Lower lobe of right lung (tissue), 2 donors: ENCODE measurements around the gene GOLGA3. TPM values are rescaled to one million over a fixed set of nuclear protein-coding genes. Genes with fewer than 3 reads are reported as not detected.
"Not testable (repeated sequence)": the region's sequence is repeated elsewhere in the genome, so short reads cannot be mapped to it uniquely, and the experiment has no call there.

Experiments used
- ATAC-seq, 2 donors: fragments of 200-7000 bp; cut with Tn5 transposase; one replicate each; pipeline ENCODE4 v1.9.1; 2020 to 2022; ENCODE audit warnings: mild to moderate bottlenecking in 2 of 2, moderate library complexity in 2 of 2
- DNase-seq: peaks from one replicate; pipeline ENCODE4 v3.0.0-alpha.2; 2020
- H3K27ac ChIP-seq: fragments of 200-600 bp; one replicate; pipeline ENCODE4 v1.8.0; 2022
- H3K27me3 ChIP-seq: fragments of 200-600 bp; one replicate; pipeline ENCODE4 v1.8.0; 2022; ENCODE audit warnings: low read depth
- H3K36me3 ChIP-seq: fragments of 200-600 bp; one replicate; pipeline ENCODE4 v1.8.0; 2022; ENCODE audit warnings: mild to moderate bottlenecking
- H3K4me1 ChIP-seq: fragments of 200-600 bp; one replicate; pipeline ENCODE4 v1.8.0; 2022
- H3K4me3 ChIP-seq: fragments of 200-600 bp; one replicate; pipeline ENCODE4 v1.8.0; 2022; ENCODE audit warnings: mild to moderate bottlenecking
- H3K9me3 ChIP-seq: fragments of 200-600 bp; one replicate; pipeline ENCODE4 v1.8.0; 2022
- intact Hi-C: fragments of 100-400 bp; cut with DNase I; formaldehyde crosslinking; loops from one replicate; pipeline ENCODE4 v1.11.0; 2022
- total RNA-seq: library from RNA; stranded (reverse); fragmentation: NEBNext Ultra II Directional; extraction: Animal tissue kit (Norgen Biotek cat#: 25700); gene quantifications from one replicate; pipeline ENCODE4 v1.2.1, GENCODE V29; 2021
- TF ChIP-seq, protein P1 (sequence below): fragments of 200-600 bp; IDR thresholded peaks from one replicate; pipeline ENCODE4 v1.8.0; 2022; ENCODE audit warnings: antibody characterized with exemption, mild to moderate bottlenecking
- donor health status: DM: no; HTN: yes; CAD: no; lungs with severe emphysema.

GOLGA3 gene
- total RNA-seq, 1 donor from 2014 or later = 59.7 TPM

GRCh38 chr12:132783917-132784531, 44.6 kb downstream of the GOLGA3 start:
- Histone ChIP-seq H3K4me1 (no peaks in the 10 kb centered on the region), H3K27me3 (no peaks in the 10 kb centered on the region), H3K4me3 (no peak overlapping the region), H3K36me3 (peaks cover 91% of the 10 kb centered on the region), H3K9me3 (no peaks in the 10 kb centered on the region), H3K27ac (no peak overlapping the region)
- ATAC-seq (peak in 1 of 2 donors; percentile 6), DNase-seq (no peak)
- intact Hi-C loops = no loop called here
- TF ChIP-seq, protein P1, sequence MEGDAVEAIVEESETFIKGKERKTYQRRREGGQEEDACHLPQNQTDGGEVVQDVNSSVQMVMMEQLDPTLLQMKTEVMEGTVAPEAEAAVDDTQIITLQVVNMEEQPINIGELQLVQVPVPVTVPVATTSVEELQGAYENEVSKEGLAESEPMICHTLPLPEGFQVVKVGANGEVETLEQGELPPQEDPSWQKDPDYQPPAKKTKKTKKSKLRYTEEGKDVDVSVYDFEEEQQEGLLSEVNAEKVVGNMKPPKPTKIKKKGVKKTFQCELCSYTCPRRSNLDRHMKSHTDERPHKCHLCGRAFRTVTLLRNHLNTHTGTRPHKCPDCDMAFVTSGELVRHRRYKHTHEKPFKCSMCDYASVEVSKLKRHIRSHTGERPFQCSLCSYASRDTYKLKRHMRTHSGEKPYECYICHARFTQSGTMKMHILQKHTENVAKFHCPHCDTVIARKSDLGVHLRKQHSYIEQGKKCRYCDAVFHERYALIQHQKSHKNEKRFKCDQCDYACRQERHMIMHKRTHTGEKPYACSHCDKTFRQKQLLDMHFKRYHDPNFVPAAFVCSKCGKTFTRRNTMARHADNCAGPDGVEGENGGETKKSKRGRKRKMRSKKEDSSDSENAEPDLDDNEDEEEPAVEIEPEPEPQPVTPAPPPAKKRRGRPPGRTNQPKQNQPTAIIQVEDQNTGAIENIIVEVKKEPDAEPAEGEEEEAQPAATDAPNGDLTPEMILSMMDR = no peak

DNA sequence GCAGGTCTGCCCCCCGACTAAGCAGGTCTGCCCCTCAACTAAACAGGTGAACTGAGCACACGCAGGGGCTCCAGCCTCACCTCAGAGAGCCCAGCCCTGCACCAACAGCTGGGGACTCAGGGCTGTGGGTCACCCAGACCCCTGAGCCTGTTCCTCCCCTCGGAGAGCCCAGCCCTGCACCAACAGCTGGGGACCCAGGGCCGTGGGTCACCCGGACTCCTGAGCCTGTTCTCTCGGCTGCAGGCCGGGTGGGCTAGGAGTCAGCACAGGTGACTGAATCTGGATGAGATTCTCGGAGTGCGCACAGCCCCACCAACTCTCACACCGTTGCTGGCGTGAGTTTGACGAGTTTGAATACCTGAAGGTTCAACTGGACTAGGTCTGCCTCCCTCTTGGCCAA, 46.7 kb downstream of the GOLGA3 start:
- Histone ChIP-seq H3K36me3 (peaks cover 98% of the 10 kb centered on the region), H3K4me1 (peaks cover 7% of the 10 kb centered on the region), H3K27ac (no peak overlapping the region), H3K9me3 (no peaks in the 10 kb centered on the region), H3K27me3 (no peaks in the 10 kb centered on the region), H3K4me3 (no peak overlapping the region)
- intact Hi-C loops = no loop called here
- ATAC-seq (peak in 1 of 2 donors; percentile 7), DNase-seq (no peak)
- TF ChIP-seq, protein P1 = no peak

DNA sequence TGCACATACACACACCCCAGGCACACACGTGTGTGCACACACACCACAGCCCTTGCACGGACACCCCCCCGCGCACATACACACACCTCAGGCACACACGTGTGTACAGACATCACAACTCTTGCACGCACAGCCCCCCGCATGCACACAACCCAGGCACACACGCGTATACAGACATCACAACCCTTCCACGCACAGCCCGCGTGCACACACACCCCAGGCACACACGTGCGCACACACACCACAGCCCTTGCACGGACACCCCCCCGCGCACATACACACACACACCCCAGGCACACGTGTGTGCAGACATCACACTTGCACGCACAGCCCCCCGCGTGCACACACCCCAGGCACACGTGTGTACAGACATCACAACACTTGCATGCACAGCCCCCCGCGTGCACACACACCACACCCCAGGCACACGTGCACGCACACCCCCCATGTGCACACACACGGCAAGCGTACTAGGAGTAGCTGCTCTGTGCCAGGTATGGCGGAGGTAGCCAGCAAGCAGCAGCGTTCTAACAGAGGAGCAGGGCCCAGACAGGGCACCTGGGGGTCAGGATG, 48.8 kb downstream of the GOLGA3 start:
- peak in 1 of 2 donors; percentile 24 for ATAC-seq
- Histone ChIP-seq H3K36me3 (peaks cover 96% of the 10 kb centered on the region), H3K4me3 (no peak overlapping the region), H3K27ac (no peak overlapping the region), H3K4me1 (peaks cover 7% of the 10 kb centered on the region), H3K27me3 (no peaks in the 10 kb centered on the region), H3K9me3 (no peaks in the 10 kb centered on the region)
- TF ChIP-seq, protein P1 = no peak
- no peak for DNase-seq
- intact Hi-C loops = no loop called here

- H3K27ac ChIP-seq = peak overlapping the region; percentile 41
- ATAC-seq = no peak
Measured at GRCh38 chr12:132777614-132778013, 51.1 kb downstream of the GOLGA3 start.

DNA sequence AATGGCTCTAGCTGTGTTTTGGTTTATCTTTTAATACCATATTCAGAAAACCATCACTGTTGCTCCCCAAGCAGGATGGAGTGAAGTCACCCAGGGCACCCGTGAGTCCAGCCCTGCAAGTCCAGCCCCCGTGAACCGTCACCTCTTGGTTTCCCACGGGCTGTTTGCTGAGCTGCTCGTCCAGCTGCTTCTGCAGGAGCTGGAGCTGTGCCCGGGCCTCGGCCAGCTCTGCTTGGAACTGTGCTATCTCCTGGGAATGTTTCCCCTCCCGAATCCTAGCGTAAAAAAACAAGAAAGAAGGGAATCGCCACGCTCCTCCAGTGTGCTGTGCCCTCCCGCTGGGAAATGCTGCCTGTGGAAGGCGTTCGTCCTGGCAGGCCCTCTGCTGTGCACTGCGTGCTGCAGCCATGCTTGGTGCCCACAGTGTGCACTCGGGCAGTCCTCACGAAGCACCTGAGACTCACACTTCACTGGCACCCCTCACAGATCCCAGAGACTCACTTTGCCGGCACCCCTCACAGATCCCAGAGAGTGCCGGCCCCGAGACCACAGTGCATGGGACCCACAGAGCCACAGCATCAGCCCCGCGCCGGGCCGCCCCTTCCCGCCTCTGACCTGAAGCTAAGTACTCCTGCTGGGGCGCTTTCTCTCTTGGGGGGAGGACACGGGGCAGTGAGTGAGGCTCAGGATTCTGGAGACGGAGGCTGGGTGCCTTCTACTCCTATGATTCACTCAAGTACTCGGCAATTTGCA, 51.7 kb downstream of the GOLGA3 start:
- Histone ChIP-seq H3K9me3 (no peaks in the 10 kb centered on the region), H3K4me3 (no peak overlapping the region), H3K36me3 (peaks cover 98% of the 10 kb centered on the region), H3K27ac (peak overlapping the region; percentile 41), H3K4me1 (peaks cover 8% of the 10 kb centered on the region), H3K27me3 (no peaks in the 10 kb centered on the region)
- intact Hi-C loops = no loop called here
- peak in 1 of 2 donors; percentile 8 for ATAC-seq
- no peak for DNase-seq
- TF ChIP-seq, protein P1 = no peak

More at GRCh38 chr12:132777614-132778013, 51.1 kb downstream of the GOLGA3 start:
- intact Hi-C loops = no loop called here
- H3K4me1 ChIP-seq = peaks cover 7% of the 10 kb centered on the region
- H3K36me3 ChIP-seq = peaks cover 98% of the 10 kb centered on the region
- TF ChIP-seq, protein P1 = no peak
- no peak overlapping the region for H3K4me3 ChIP-seq
- no peaks in the 10 kb centered on the region for H3K27me3 ChIP-seq
- no peaks in the 10 kb centered on the region for H3K9me3 ChIP-seq
- DNase-seq = no peak

DNA sequence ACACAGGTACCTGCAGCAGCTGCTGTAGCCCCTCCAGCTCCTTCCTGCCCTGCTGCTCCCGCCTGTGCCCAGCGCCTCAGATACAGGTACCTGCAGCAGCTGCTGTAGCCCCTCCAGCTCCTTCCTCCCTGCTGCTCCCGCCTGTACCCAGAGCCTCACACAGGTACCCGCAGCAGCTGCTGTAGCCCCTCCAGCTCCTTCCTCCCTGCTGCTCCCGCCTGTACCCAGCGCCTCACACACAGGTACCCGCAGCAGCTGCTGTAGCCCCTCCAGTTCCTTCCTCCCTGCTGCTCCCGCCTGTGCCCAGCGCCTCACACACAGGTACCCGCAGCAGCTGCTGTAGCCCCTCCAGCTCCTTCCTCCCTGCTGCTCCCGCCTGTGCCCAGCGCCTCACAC, 52.4 kb downstream of the GOLGA3 start:
- H3K27me3 ChIP-seq, DNase-seq, ATAC-seq, H3K9me3 ChIP-seq, H3K4me3 ChIP-seq, H3K27ac ChIP-seq, intact Hi-C loops: not testable (repeated sequence)
- H3K4me1 ChIP-seq = peaks cover 15% of the 10 kb centered on the region
- H3K36me3 ChIP-seq = peaks cover 98% of the 10 kb centered on the region
